Heart left ventricle (tissue), 16 donors: ENCODE results near the gene TSC22D1. TPM values are rescaled to one million over a fixed set of nuclear protein-coding genes. Genes with fewer than 3 reads are reported as not detected.

Source experiments
- ATAC-seq, 4 donors: fragments of 200-7000 bp; cut with Tn5 transposase; one replicate each; pipeline ENCODE4 v1.9.1; 2020 to 2022; ENCODE audit warnings: moderate library complexity in 4 of 4, mild to moderate bottlenecking in 3 of 4, moderate number of reproducible peaks in 1 of 4
- DNase-seq, 5 donors: peaks; one replicate each; pipeline ENCODE4 v3.0.0-alpha.2; 2020
- H3K27ac ChIP-seq, 12 donors: fragments of 200-600 bp; sonication (generic) in 4 of 12; one replicate each; pipeline versions ENCODE4 v1.5.0 to v1.8.0; 2016 to 2022; ENCODE audit warnings: mild to moderate bottlenecking in 2 of 12
- H3K27me3 ChIP-seq, 9 donors: fragments of 200-600 bp; sonication (generic) in 2 of 9; one replicate each; pipeline versions ENCODE4 v1.5.1 to v1.8.0; 2016 to 2022; ENCODE audit warnings: mild to moderate bottlenecking in 3 of 9
- H3K36me3 ChIP-seq, 9 donors: fragments of 200-600 bp; sonication (generic) in 2 of 9; one replicate each; pipeline versions ENCODE4 v1.5.0 to v1.8.0; 2018 to 2022; ENCODE audit warnings: mild to moderate bottlenecking in 2 of 9
- H3K4me1 ChIP-seq, 12 donors: fragments of 200-600 bp; sonication (generic) in 4 of 12; one replicate each; pipeline versions ENCODE4 v1.5.0 to v1.8.0; 2016 to 2022; ENCODE audit warnings: mild to moderate bottlenecking in 3 of 12
- H3K4me3 ChIP-seq, 12 donors: fragments of 200-600 bp; sonication (generic) in 4 of 12; one replicate each; pipeline versions ENCODE4 v1.5.0 to v1.8.0; 2017 to 2022; ENCODE audit warnings: mild to moderate bottlenecking in 9 of 12, moderate library complexity in 4 of 12
- H3K9me3 ChIP-seq, 12 donors: fragments of 200-600 bp; sonication (generic) in 4 of 12; one replicate each; pipeline versions ENCODE4 v1.5.0 to v1.8.0; 2016 to 2022; ENCODE audit warnings: mild to moderate bottlenecking in 1 of 12
- POLR2A ChIP-seq, 2 donors: fragments of 450-650 bp; IDR thresholded peaks; one replicate each; pipeline ENCODE4 v1.6.1; 2017; ENCODE audit warnings: antibody characterized with exemption in 2 of 2, mild to moderate bottlenecking in 2 of 2, moderate library complexity in 2 of 2
- WGBS, 4 donors: extraction: QIAGEN DNeasy Blood & Tissue Kit in 2 of 4; methylation state at CpG; one replicate each; pipeline versions ENCODE4 v1.1.5 to v1.1.7; 2013 to 2018; 5-methylcytosine and 5-hydroxymethylcytosine counted together
- intact Hi-C, 10 donors: fragments of 100-400 bp; cut with DNase I; formaldehyde crosslinking; loops; one replicate each; pipeline versions ENCODE4 v1.11.1 to v1.14.2; 2022
- polyA plus RNA-seq, 2 donors: library from polyadenylated mRNA; stranded (reverse); fragments of 200-250 nt; gene quantifications; one replicate each; pipeline ENCODE4 v1.2.3, GENCODE V29; 2013
- total RNA-seq, 9 donors: library from RNA; depleted of rRNA in 2 of 9; stranded (reverse); fragments of >200 nt in 2 of 9; fragmentation: NEBNext Ultra II Directional in 3 of 9; extraction: Animal tissue kit (Norgen Biotek cat#: 25700) in 3 of 9; gene quantifications; one replicate each; pipeline versions ENCODE4 v1.1.0 to v1.2.4, GENCODE V29; 2016 to 2023
- TF ChIP-seq, protein P1 (sequence below), 12 donors: fragments of 200-600 bp; sonication (generic) in 4 of 12; IDR thresholded peaks; one replicate each; pipeline versions ENCODE4 v1.5.0 to v1.8.0; 2018 to 2022; ENCODE audit warnings: antibody characterized with exemption in 12 of 12, mild to moderate bottlenecking in 5 of 12
- donor health status: ischemic (EF 13 %, LVEDD 7.1; RV severe dilation, severe dysfunction).
- donor health status: healthy with polysubstance abuse.
- donor health status: DM: no; HTN: yes; CAD: no.
- donor health status: DM: no; HTN: no; CAD: no.
- donor health status: ischemic (EF 25% LVEDD 6.9; RV normal size, moderate dysfunction).
- donor health status: ischemic (EF 25% LVEDD 5.7; RV mildly dilated, moderate dysfunction).
- donor health status: healthy.
- donor health status: DM: yes; HTN: yes; CAD: no.
- donor health status: ischemic (EF 35%, LVEDD 5.7; RV mildly dilated, moderate dysfunction).
- donor health status: nonischemic (EF 11% LVEDD 7.7; RV severe dilation, severe dysfunction).
- donor health status: DM: yes; HTN: yes; CAD: no.
- donor health status: PGD.
- donor health status: ischemic (EF 29% LVEDD 5.4; RV normal size, mild dysfunction).
- donor health status: nonischemic (EF 23%, LVEDD 6.1; RV moderate dilation, normal function).

Gene TSC22D1
- total and polyA plus RNA-seq, 11 donors = 61.0 to 166 (median 125) TPM

DNA sequence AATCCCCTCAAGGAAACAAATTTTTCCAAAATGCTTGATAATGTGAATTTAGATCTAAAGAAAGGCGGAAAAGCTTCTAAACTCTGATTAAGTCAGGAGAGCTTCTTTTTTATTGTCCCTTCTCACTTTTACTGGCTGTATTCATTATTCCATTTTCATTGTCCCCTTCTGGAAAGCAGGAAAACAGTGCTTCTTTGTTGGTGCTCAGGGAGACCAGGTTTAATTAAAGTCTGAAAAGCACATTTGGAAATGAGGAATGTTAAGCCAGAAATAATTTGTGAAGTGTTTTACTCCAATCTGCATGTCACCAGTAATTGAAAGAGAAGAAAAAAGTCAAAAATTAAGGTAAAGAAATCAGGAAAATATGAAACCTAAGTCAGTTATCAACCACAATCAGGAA, 43.5 kb upstream of the TSC22D1 start:
- Histone ChIP-seq H3K27ac (no peak overlapping the region), H3K27me3 (no peaks in the 10 kb centered on the region), H3K4me1 (no peaks in the 10 kb centered on the region), H3K9me3 (no peaks in the 10 kb centered on the region), H3K36me3 (no peaks in the 10 kb centered on the region), H3K4me3 (no peak overlapping the region)
- ATAC-seq (no peak), DNase-seq (no peak)
- 94 to 97% (median 96%) methylated on average over 1 of the region's 1 CpG for WGBS, 4 donors
- intact Hi-C loops = no loop called here
- TF ChIP-seq, protein P1, sequence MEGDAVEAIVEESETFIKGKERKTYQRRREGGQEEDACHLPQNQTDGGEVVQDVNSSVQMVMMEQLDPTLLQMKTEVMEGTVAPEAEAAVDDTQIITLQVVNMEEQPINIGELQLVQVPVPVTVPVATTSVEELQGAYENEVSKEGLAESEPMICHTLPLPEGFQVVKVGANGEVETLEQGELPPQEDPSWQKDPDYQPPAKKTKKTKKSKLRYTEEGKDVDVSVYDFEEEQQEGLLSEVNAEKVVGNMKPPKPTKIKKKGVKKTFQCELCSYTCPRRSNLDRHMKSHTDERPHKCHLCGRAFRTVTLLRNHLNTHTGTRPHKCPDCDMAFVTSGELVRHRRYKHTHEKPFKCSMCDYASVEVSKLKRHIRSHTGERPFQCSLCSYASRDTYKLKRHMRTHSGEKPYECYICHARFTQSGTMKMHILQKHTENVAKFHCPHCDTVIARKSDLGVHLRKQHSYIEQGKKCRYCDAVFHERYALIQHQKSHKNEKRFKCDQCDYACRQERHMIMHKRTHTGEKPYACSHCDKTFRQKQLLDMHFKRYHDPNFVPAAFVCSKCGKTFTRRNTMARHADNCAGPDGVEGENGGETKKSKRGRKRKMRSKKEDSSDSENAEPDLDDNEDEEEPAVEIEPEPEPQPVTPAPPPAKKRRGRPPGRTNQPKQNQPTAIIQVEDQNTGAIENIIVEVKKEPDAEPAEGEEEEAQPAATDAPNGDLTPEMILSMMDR (IDR thresholded peaks at IDR 0.05) = no peak
- TF ChIP-seq POLR2A (IDR thresholded peaks at IDR 0.05) = no peak

DNA sequence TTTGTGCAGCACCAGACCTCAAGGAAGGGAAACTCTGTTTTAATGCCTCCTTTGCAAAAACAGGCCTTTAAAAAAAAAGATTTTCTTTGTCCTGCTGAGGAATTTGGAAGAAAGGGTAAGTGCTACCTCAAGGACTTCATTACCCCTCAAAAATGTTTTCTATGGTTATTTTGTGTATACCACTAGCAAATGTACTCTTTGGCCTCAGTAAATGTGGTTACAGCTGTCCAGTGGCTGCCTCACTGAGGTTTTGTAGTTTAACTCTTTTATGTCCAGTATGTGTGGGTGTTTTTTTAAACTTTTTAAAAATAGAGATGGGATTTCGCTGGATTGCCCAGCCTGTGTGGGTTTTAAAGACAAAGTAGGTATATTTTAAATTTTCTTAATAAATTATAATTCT, 42.2 kb upstream of the TSC22D1 start:
- DNase-seq (no peak), ATAC-seq (no peak)
- Histone ChIP-seq H3K4me3 (no peak overlapping the region), H3K27ac (no peak overlapping the region), H3K36me3 (no peaks in the 10 kb centered on the region), H3K27me3 (no peaks in the 10 kb centered on the region), H3K4me1 (no peaks in the 10 kb centered on the region), H3K9me3 (no peaks in the 10 kb centered on the region)
- no peak for TF ChIP-seq POLR2A (IDR thresholded peaks at IDR 0.05)
- TF ChIP-seq, protein P1 (IDR thresholded peaks at IDR 0.05) = no peak
- intact Hi-C loops = no loop called here
- WGBS, 4 donors = 72 to 77% (median 74%) methylated on average over 1 of the region's 1 CpG

DNA sequence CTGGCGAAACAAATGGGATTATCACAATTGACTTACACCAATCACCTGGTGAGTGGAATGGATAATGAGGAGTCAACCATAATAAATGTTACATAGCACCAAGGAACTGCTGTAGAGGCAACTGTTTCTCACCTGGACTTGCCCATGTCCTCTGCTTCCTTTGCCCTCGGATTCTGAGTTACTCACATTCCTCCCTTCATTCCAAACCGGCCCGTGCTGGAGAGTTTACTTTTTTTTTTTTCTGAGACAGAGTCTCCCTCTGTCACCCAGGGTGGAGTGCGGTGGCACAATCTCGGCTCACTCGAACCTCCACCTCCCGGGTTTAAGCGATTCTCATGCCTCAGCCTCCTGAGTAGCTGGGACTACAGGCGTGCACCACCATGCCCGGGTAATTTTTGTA, 41.5 kb upstream of the TSC22D1 start:
- Histone ChIP-seq H3K27ac (no peak overlapping the region), H3K4me1 (no peaks in the 10 kb centered on the region), H3K4me3 (no peak overlapping the region), H3K36me3 (no peaks in the 10 kb centered on the region), H3K27me3 (no peaks in the 10 kb centered on the region), H3K9me3 (no peaks in the 10 kb centered on the region)
- TF ChIP-seq, protein P1 (IDR thresholded peaks at IDR 0.05) = no peak
- no peak for TF ChIP-seq POLR2A (IDR thresholded peaks at IDR 0.05)
- 75 to 81% (median 76%) methylated on average over 11 of the region's 11 CpGs for WGBS, 4 donors
- ATAC-seq = no peak
- intact Hi-C loops = no loop called here
- no peak for DNase-seq

DNA sequence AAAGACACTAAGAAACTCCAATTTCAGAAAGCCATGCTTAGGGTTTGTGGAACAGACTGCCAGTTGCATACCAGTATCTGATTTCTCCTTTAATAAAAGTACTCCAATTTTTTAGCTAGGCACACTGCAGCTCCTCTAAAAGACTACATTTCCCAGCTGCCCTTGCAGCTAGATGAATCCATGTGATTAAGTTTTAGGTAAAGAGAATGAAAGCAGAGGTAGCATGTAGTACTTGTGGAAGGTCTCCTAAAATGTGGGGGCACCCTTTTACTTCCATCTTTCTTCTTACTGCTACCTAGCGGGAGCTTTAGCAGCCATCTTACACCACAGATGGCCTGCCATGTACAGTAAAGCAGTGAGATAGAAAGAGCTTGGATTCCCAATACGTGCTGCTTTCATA, 33.0 kb upstream of the TSC22D1 start:
- WGBS, 4 donors = 88 to 94% (median 90%) methylated on average over 2 of the region's 2 CpGs
- no peaks in the 10 kb centered on the region for H3K4me1 ChIP-seq
- H3K27ac ChIP-seq = no peak overlapping the region
- no peaks in the 10 kb centered on the region for H3K27me3 ChIP-seq
- intact Hi-C loops = no loop called here
- H3K9me3 ChIP-seq = peaks cover 0 to 27% (median 8%) of the 10 kb centered on the region in 12 donors
- DNase-seq = no peak
- ATAC-seq = no peak
- TF ChIP-seq, protein P1 (IDR thresholded peaks at IDR 0.05) = no peak
- TF ChIP-seq POLR2A (IDR thresholded peaks at IDR 0.05) = no peak
- no peak overlapping the region for H3K4me3 ChIP-seq
- H3K36me3 ChIP-seq = no peaks in the 10 kb centered on the region
